ENCODE measurements around the gene RYR3. TPM values are rescaled to one million over a fixed set of nuclear protein-coding genes. Genes with fewer than 3 reads are reported as not detected.

Gene RYR3
- total RNA-seq, 4 donors from 2014 or later, result 0.65 to 7.5 (median 2.6) TPM

- ATAC-seq (ENCODE audit: low FRiP score) (no peak), DNase-seq (ENCODE audit: low spot score) (no peak)
- no peak for TF ChIP-seq CTCF (IDR thresholded peaks at IDR 0.05)
Measured at GRCh38 chr15:33638453-33638852, 327.7 kb downstream of the RYR3 start.

- no peak for TF ChIP-seq CTCF (IDR thresholded peaks at IDR 0.05)
- no peak for DNase-seq (ENCODE audit: low spot score)
- ATAC-seq (ENCODE audit: low FRiP score), result no peak
Measured at GRCh38 chr15:33639051-33639450, 328.3 kb downstream of the RYR3 start.

- no peak for TF ChIP-seq CTCF (IDR thresholded peaks at IDR 0.05)
- ATAC-seq (ENCODE audit: low FRiP score), result no peak
- no peak for DNase-seq (ENCODE audit: low spot score)
Measured at GRCh38 chr15:33639456-33639855, 328.7 kb downstream of the RYR3 start.

GRCh38 chr15:33639978-33640377 lies 329.2 kb downstream of the RYR3 start:
- ATAC-seq (ENCODE audit: low FRiP score) (no peak), DNase-seq (ENCODE audit: low spot score) (no peak)
- TF ChIP-seq CTCF (IDR thresholded peaks at IDR 0.05), result no peak

GRCh38 chr15:33641069-33641468 lies 330.3 kb downstream of the RYR3 start:
- no peak for DNase-seq (ENCODE audit: low spot score)
- TF ChIP-seq CTCF (IDR thresholded peaks at IDR 0.05), result no peak
- no peak for ATAC-seq (ENCODE audit: low FRiP score)

GRCh38 chr15:33644304-33644703 lies 333.5 kb downstream of the RYR3 start:
- ATAC-seq (ENCODE audit: low FRiP score) (no peak), DNase-seq (ENCODE audit: low spot score) (no peak)
- no peak for TF ChIP-seq CTCF (IDR thresholded peaks at IDR 0.05)

- no peak for ATAC-seq (ENCODE audit: low FRiP score)
- no peak for TF ChIP-seq CTCF (IDR thresholded peaks at IDR 0.05)
- DNase-seq (ENCODE audit: low spot score), result no peak
Measured at GRCh38 chr15:33646744-33647143, 336.0 kb downstream of the RYR3 start.
